HCT116 (cell line): ENCODE measurements around the gene IER3.
"Not testable (repeated sequence)": the region's sequence is repeated elsewhere in the genome, so short reads cannot be mapped to it uniquely, and the experiment has no call there.

Experiments used
- ATF3 ChIP-seq: IDR thresholded peaks from 2 replicates; pipeline ENCODE4 v1.6.1; 2012
- CTCF ChIP-seq, 3 experiments: fragments of 200-600 bp in 1 of 3; sonication (generic) in 1 of 3; IDR thresholded peaks in 2 of 3; conservative IDR thresholded peaks in 1 of 3; 2 replicates each; pipeline ENCODE4 v1.5.1; 2012 to 2017; ENCODE audit warnings: low read depth in 2 of 3, low read length in 2 of 3, antibody characterized with exemption in 1 of 3, borderline replicate concordance in 1 of 3, control low read depth in 1 of 3, mild to moderate bottlenecking in 1 of 3, mixed read lengths in 1 of 3, mixed run types in 1 of 3, moderate library complexity in 1 of 3; ENCODE audit not compliant: insufficient read depth in 1 of 3
- EZH2 ChIP-seq: fragments of 200-600 bp; sonication (generic); IDR thresholded peaks from 2 replicates; pipeline ENCODE4 v1.6.1; 2017; ENCODE audit warnings: antibody characterized with exemption, mixed run types
- EZH2phosphoT487 ChIP-seq: fragments of 200-600 bp; IDR thresholded peaks from 2 replicates; pipeline ENCODE4 v1.6.1; 2018; ENCODE audit warnings: antibody characterized with exemption, borderline replicate concordance
- FOSL1 ChIP-seq: IDR thresholded peaks from 2 replicates; pipeline ENCODE4 v1.6.1; 2012; ENCODE audit warnings: low read depth
- MAX ChIP-seq: IDR thresholded peaks from 2 replicates; pipeline ENCODE4 v1.6.1; 2012
- POLR2A ChIP-seq: IDR thresholded peaks from 2 replicates; pipeline ENCODE4 v1.7.0; 2011; ENCODE audit warnings: borderline replicate concordance; ENCODE audit not compliant: insufficient read depth, insufficient read length; ENCODE audit errors: extremely low read depth
- POLR2AphosphoS5 ChIP-seq: IDR thresholded peaks from 2 replicates; pipeline ENCODE4 v1.6.1; 2011; ENCODE audit warnings: mild to moderate bottlenecking, low read depth, low read length, moderate library complexity
- SP1 ChIP-seq: IDR thresholded peaks from 2 replicates; pipeline ENCODE4 v1.6.1; 2012; ENCODE audit warnings: low read depth
- SRF ChIP-seq: IDR thresholded peaks from 2 replicates; pipeline ENCODE4 v1.6.1; 2012; ENCODE audit warnings: low read depth
- ZNF274 ChIP-seq: fragments of 200-500 bp; sonication (Bioruptor generic); IDR thresholded peaks from 2 replicates; pipeline ENCODE4 v1.6.1; 2014; ENCODE audit warnings: mild to moderate bottlenecking, low read depth, low read length, inconsistent platforms

GRCh38 chr6:30722025-30722279 lies 22.4 kb downstream of the IER3 start:
- TF ChIP-seq EZH2phosphoT487; POLR2AphosphoS5; FOSL1; CTCF (IDR thresholded peaks at IDR 0.05 in 2 of 3, conservative IDR thresholded peaks at IDR 0.05 in 1 of 3; ENCODE audit: borderline replicate concordance in 1 of 3, insufficient read depth in 1 of 3, low read depth in 2 of 3, low read length in 2 of 3); ZNF274; SP1; POLR2A; MAX; EZH2; ATF3; SRF: not testable (repeated sequence)
